Activated T-cell treated with anti-CD3 and anti-CD28 coated beads for 24 hours (primary cell): ENCODE measurements around the gene PABPC1L.

ENCODE experiments used
- DNase-seq: peaks from one replicate; pipeline ENCODE4 v3.0.0-alpha.2; 2020; ENCODE audit warnings: low read depth

The PABPC1L gene

DNA sequence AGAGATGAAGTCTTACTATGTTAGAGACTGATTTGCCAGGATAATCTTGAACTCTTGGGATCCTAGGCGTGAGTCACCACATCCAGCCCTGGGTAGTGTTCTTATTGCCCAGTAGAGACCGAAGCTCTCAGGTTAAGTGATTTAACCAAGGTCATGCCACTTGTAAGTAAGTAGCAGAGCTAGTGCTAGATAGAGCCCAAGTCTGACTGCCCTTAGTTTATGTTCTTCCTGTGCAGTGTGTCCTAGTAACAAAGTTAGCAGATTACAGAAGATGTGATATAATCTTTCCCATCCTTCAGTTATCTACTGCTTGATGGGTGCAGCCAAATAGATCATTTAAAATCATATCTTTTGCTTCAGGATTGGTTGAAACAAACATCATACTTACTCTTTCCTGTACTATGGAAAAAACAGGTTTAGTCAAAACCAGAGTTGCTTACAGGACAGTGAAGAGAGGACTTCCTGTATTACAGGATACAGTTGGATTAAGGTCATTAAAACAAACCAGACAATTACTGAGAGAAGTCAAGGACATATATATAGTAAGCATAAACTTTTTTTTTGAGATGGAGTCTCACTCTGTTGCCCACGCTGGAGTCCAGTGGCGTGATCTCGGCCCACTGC, 9.5 kb upstream of the PABPC1L start:
- DNase-seq: no peak

DNA sequence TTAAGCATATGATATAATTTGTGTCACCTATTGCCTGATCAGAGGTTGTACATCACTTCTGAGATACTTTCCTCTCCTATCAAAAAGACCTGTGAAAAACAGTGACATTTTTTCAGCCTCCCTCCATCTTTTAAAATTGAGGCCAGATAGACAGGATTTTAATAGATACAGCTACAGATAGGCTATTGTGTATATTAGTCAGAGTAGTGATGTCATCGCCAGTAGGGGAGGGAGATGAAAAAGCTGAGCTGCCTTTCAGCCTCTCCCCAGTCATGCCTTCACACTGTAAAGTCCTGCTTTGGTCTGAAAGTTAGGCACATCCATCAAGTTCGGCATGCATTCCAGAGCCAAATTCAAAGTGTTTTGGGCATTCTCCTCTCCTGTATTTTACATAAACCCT, 7.9 kb upstream of the PABPC1L start:
- no peak for DNase-seq

DNA sequence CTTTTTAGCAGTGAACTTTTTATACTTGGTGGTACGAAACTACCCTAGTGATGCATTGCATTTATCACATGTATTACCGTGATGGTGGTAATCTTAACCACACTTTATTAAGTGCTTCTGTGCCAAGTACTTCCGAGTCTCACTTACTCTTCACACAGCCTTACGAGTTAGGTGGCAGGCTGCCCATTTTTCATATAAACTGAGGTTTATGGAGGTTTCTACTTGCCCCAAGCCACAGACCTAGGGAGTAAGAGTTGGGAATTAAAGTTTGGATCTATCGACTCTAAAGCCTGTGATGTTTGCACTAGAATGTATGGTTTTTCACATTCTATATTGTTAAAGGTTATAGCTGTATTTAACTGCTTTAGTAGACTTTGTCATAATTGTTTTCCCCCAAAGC, 5.5 kb upstream of the PABPC1L start:
- no peak for DNase-seq

DNA sequence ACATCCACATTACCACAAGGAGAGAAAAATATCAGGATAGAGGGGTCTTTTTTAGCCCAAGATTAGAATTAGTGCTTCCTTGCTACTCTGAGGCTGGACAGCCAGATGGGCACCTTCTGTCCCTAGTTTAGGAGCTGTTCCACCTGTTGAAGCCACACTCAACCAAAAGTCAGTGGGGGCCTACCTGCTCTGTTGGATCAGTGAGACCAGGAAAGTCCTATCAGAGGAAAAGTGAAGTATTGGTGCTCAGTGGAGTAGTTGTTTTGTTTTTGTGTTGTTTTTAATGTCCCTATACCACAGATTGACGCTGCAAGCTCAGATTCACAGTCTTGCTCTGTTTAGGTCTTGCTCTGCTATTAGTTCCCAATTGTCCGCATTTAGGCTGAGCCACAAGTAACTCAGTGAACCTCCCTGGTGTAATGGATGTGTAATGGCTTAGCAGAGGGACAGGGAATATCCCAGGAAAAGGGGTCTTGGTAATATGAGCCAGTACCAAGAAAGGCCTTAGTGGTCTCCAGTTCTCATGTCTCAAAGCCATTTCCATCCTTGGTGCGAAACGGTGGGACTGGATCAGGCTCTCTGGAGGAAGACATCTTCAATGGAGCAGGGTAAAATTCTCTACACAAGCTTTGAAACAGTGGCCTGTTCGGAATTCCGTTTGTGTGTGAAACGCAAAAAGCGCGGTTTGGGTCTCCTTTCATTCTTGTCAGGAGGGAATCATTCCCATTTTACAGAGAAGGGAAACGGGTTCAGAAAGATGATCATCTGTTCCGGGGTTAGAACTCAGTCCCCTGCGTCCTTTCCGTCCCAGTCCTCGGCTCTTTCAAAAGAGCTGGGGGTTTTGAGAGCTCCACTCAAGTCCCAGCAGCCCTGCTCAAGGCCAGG, 631 bp upstream of the PABPC1L start:
- no peak for DNase-seq

DNA sequence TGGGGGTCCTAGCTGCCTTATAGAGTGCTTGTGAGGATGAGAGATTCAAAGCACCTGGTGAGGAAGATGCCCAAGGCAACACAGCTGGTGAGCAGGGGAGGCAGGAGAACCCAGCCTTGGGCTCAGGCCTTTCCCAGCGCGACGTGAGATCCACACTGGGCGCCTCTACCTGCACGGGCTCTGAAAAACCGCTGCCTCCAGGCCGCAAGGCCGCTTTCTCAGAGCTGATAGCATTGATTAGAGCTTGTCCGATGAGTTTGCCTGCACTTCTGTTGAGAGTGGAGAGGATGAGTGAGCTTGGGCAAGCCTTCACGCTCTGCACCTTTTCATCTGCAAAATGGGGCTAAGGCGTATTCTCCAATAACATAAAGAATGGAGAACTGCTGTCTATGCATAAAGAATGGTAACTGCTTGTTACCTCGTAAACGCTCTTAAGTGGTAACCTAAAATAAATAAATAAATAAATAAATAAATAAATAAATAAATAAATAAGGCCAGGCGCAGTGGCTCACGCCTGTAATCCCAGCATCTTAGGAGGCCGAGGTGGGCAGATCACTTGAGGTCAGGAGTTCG, 916 bp downstream of the PABPC1L start:
- no peak for DNase-seq

DNA sequence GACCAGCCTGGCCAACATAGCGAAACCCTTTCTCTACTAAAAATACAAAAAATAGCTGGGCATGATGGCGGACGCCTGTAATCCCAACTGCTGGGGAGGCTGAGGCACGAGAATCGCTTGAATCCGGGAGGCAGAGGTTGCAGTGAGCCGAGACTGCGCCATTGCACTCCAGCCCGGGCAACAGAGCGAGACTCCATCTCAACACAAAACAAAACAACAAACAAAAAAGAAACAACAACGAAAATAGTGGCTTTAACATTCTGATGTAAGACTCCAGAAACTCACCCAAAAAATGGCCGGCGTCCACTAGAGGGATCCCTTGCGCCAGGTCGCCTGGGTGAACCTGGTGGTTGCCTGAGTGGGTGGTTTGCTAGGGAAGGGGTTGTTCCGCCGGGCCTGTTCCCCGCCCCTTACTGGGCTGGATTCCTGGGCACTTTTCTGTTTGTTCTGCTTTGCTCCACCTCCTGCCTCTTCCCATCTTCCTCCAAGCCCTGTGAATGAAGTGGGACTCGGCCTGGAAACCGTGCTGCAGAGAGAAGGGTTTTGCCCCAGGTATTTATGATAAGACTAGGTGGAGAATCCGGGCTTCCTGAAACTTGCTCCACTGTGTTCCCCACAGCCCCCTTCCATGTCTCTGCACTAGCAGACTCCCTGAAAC, 1.5 kb downstream of the PABPC1L start:
- peak; percentile 36 for DNase-seq

DNA sequence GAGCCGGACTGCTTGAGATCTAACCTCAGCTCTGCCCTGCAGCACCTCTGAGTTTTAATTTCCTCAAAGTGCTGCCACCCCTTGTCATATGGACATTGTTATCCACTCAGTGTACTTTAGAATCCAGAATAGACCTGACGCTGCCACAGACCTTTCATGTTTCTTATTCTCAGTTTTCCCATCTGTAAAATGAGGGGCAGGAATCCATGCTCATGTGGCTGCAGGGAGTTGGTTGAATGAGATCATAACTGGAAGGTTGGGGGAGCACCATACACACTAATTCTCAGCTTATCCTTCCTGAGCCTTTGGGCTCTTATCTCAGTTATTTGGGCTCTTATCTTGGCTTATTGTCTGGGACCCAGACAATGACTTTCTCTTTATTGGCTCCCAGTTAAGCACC, 2.3 kb downstream of the PABPC1L start:
- DNase-seq: no peak

DNA sequence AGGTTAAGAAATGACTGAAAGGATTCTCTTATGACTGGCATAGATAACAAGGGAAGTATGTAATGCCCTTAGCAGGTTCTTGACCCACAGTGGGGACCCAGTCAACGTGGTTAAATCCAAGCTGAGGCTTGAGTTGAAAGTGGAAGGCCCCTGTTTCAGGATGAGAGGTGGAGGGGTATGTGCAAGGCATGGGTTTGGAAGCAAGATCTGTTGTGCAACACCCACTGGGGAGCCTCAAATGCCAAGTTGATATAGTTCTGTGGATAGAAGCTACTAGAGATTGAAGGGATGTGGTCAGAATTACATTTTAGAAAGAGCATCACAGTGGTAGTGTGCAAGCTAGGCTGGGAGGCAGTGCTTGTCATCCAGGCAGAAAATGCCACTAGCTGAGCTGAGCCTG, 5.1 kb downstream of the PABPC1L start:
- no peak for DNase-seq

DNA sequence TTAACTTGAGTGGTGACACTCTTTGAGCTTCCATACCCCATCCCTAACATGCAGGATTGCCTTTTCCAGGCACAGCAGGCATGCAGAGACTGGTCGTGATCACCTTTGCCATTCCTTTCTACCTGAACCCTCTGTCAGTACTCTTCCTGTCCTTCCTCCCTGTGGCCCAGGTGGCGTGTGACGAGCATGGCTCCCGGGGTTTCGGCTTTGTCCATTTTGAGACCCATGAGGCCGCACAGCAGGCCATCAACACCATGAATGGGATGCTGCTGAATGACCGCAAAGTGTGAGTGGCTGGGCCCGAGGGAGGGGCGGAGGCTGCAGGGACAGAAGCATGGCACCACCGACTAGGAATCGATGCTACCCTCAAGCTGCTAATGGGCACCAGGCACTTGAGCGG, 6.7 kb downstream of the PABPC1L start:
- no peak for DNase-seq

DNA sequence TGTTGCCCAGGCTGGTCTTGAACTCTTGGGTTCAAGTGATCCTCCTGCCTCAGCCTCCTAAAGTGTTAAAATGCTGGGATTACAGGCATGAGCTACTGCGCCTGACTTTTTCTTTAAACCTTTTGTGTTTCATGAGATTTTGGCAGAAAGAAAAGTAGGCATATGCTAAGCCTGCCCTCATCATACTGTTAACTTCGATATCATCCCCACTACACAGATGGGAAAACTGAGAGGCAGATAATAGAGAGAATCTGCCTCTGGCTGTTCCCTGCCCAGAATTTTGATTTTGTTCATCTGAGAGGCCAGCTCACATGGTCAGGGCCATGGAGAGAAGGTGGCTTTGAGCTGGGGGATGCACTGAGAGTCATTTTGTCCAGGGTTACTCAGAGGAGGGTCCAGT, 7.5 kb downstream of the PABPC1L start:
- no peak for DNase-seq

DNA sequence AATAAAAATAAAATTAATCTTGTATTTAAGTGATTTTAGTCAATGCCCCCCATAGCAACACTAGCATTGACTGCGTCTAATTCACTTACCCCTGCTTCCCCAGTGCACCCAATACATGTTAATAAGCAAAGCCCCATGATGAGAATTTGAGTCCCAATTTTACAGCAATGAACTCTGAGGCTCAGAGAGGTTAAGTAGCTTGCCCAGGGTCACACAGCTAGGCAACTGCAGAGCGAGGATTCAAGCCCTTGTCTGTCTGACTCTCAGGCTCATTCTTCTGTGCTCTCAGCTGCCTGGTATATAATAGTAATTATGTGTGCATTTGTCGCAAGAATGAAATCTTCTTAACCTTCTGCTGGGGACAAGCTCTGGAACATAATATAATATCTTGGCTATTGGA, 8.5 kb downstream of the PABPC1L start:
- DNase-seq: no peak

DNA sequence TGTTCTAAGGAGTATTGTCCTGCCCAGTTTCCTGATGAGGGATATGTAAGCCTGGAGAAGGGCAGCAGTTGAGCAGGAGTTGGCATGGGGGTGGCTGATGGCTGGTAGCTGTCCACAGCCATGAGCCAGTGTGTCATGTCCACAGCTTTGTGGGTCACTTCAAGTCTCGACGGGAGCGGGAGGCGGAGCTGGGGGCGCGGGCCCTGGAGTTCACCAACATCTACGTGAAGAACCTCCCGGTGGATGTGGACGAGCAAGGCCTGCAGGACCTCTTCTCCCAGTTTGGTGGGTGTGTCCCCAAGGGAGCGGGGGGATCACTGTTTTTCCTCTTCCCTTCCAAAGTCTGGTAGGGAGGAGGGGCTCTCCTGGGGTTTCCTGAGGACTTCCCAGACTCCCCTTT, 8.9 kb downstream of the PABPC1L start:
- no peak for DNase-seq

DNA sequence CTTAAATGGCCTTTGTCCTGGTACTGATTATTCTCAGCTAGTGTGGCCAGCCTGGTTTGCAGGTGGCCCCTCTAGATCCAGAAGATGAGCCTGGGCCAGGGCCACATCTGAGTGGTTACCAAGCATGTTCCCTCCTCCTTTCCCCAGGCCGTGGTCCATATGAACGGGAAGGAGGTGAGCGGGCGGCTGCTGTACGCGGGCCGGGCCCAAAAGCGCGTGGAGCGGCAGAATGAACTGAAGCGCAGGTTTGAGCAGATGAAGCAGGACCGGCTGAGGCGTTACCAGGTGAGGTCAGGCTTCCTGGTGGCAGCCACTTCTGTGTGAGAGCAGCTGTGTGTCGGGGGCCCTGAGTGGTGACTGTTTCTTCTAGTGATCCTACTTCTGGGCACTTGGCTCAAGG, 11.6 kb downstream of the PABPC1L start:
- DNase-seq: no peak

DNA sequence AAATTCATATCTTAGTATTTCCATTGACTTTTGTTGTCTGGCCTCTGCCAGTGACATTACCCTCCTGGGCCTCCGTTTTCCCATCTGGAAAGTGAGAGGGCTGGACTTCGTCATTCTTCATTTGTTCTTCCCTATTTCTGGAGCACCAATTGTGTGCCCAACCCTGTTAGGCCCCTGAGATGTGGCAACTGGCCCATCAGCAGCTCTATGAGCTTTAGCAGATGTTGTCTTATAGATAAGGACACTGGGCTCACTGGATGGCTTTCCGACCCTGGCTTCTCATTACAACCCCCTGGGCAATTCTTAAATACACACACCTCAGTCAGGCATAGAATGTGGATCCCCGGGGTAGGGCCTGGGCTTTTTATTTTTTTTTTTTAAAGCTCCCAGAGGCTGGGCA, 14.7 kb downstream of the PABPC1L start:
- no peak for DNase-seq

DNA sequence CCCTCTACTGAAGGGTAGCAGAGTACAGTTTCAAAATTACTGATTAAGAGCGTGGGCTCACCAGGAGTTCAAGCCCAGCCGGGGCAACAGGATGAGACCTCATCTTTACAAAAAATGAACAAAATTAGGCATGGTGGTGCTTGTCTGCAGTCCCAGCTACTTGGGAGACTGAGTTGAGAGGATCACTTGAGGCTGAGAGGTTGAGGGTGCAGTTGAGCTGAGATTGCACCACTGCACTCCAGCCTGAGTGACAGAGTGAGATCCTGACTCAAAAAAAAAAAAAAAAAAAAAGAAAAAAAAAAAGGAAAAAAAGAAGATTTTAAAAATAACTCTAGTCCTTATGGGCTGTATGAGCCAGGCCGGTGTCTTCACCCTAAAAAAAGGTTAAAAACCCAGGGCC, 18.7 kb downstream of the PABPC1L start:
- no peak for DNase-seq

DNA sequence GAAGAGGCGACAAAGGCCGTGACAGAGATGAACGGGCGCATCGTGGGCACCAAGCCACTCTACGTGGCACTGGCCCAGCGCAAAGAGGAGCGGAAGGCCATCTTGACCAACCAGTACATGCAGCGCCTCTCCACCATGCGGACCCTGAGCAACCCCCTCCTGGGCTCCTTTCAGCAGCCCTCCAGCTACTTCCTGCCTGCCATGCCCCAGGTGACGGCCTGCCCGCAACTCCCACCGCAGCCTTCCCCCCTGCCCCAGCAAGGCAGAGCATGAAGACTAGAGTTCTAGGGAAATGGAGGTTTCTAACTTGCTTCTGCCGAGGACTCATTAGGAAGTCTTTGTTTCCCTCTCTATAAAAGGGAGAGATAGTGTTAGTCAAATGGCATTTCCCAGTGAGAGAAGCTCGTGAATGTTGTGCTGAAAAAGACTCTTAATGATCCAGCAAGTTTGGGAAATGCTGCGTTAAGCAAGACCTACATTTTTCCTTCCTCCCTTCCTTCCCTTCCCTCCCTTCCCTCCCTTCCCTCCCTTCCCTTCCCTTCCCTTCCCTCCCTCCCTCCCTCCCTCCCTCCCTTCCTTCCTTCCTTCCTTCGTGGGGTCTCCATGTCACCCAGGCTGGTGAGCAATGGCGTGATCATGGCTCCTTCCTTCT, 20.8 kb downstream of the PABPC1L start:
- no peak for DNase-seq

DNA sequence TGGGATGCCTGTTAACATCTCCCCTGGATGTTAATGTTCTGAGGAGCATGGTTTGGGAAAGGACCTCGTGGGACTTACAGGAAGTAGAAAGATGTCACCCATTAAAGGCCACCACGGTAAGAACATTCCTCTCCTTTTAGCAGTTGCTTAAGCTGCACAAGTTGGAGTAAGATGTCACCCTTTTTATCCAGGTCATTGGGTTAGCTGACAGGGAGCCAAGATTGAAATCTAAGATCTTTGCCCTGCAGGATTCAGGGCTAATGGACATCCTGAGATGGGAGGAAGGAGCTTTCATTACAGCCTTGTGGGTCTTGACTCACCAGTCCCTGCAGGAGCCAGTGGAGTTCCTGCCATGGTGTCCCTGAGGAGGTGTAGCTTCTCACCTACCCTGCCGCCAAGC, 22.1 kb downstream of the PABPC1L start:
- no peak for DNase-seq

DNA sequence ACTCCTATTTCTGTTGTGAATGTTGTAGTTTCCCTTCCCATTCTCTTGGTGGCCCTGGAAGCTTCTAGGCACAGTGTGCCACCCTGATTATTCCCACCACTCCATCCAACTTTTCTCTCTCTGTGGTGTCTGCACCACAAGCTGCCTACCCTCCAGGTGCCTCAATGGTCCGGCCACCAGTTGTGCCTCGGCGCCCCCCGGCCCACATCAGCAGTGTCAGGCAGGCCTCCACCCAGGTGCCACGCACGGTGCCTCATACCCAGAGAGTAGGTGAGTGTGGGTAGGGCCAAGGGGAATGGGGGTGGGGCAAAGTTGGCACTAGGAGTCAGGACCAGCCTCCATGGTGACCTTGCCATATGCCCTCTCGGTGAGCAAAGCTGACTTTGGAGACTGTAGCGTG, 23.1 kb downstream of the PABPC1L start:
- no peak for DNase-seq

DNA sequence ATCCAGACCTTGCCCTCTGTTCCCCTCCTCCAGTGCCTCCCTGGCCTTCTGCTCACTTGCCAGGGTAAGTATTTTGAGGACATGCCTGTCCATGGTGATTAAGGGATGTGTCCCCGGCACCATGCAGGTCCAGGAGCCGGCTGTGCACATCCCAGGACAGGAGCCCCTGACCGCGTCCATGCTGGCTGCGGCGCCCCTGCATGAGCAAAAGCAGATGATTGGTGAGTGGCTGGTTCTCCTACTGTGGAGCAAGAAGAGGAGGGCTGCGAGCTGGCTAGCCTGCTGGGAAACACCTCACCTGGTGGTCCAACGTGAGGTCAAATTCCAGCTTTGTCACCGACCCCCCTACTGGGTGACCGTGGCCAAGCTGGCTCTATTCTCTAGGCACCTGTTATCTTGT, 26.6 kb downstream of the PABPC1L start:
- DNase-seq: no peak

DNA sequence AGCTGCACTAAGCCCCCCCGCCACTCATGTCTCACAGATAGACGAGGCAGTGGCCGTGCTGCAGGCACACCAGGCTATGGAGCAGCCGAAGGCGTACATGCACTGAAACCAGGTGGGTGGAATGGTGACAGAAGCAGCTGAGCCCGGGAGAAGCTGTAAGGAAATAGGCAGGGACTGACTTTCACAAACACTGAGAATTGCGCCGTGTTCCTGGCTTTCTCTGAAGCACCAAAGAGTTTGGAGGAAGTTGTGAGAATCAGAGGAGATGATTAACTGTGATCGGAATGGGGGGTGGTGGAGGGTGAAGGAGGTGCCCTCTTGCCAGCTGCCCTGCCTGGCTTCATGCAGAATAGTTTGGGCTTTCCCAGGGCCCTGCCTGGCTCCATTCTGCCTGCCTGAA, 28.8 kb downstream of the PABPC1L start:
- DNase-seq: no peak

DNA sequence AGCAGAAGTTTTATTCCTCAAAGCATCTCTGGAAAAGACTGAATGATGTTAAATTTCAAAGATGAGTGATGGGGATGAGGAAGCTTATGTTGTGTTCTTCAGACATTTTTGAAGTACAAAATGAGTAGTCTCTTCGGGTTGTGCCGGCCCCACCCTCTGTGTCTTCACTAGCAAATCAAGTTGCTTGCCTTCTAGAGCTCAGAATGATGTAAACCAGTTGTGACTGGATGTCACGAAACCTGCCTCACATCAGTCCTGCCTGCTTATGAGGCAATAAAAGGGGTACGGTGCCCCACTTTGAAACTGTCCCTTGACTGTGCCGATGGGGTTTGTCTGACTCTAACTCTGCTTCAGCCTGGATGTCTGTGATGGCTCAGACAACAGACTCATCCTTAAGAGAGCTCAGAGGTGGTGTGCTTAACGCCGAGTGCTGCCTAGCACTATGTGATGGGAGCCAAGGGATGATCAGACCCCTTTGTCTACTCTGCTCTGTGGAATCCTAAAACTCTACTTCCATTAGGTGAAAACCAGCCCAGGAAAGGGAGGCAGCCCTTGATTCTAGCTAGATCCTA, 31.3 kb downstream of the PABPC1L start:
- DNase-seq: no peak
